MM.1S (cell line): Measurements from ENCODE around the gene MRPS33.

Source experiments
- EZH2 ChIP-seq: fragments of 300-600 bp; sonication (generic); optimal IDR thresholded peaks from 2 replicates; pipeline ENCODE3; 2017; ENCODE audit warnings: low read depth, mild to moderate bottlenecking, antibody characterized with exemption, low read length, mixed read lengths
- TF ChIP-seq, protein P1 (sequence below): fragments of 300-600 bp; sonication (generic); IDR thresholded peaks from 2 replicates; pipeline ENCODE4 v1.5.1; 2016; ENCODE audit warnings: antibody characterized with exemption, low read length, mixed read lengths

DNA sequence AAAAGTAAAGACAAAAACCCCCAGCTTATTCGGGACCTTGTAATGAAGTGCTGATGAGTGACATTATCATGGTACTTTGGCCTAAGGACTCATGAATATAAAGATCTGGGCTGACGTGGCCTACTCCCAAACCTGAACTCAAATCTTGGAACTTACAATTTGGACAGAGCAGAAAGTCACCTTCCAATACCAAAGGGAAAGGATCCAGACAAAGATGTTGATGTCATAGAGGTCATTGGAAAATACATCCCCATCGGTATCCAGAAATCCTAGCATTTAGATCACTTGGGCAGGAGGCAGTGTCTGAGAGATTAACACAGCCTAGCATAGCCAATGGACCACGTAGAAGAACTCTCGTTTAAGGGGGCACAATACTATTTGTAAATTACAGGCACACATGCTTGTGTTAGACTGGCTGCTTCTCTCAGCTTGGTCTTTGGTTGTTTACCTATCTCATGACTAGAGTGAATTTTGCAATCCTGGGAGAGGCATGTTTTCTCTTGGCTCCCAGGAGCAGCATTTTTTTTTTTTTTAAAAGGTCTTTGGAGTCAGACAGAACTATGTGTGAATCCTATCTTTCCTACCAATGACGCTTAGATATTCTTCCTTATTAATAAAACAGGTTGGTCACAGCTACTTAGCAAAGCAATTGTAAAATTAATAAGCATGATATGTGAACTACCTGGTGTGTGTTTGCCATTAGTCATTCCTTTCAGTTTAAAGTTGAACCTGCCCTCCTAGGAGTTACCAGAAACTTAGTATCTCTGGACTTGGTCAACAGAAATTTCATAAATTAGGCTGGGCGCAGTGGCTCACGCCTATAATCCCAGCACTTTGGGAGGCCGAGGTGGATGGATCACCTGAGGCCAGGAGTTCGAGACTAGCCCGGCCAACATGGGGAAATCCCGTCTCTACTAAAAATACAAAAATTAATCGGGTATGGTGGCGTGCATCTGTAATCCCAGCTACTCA lies 27.8 kb upstream of the MRPS33 start:
- TF ChIP-seq, protein P1, sequence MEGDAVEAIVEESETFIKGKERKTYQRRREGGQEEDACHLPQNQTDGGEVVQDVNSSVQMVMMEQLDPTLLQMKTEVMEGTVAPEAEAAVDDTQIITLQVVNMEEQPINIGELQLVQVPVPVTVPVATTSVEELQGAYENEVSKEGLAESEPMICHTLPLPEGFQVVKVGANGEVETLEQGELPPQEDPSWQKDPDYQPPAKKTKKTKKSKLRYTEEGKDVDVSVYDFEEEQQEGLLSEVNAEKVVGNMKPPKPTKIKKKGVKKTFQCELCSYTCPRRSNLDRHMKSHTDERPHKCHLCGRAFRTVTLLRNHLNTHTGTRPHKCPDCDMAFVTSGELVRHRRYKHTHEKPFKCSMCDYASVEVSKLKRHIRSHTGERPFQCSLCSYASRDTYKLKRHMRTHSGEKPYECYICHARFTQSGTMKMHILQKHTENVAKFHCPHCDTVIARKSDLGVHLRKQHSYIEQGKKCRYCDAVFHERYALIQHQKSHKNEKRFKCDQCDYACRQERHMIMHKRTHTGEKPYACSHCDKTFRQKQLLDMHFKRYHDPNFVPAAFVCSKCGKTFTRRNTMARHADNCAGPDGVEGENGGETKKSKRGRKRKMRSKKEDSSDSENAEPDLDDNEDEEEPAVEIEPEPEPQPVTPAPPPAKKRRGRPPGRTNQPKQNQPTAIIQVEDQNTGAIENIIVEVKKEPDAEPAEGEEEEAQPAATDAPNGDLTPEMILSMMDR = no peak
- TF ChIP-seq EZH2 = no peak
